Astrocyte of the cerebellum (primary cell): ENCODE results near the gene HSPA8.
A peak's percentile ranks its signal among the peaks of the same experiment; 100 is the strongest.

Source experiments
- DNase-seq: peaks from one replicate; pipeline ENCODE4 v3.0.0-alpha.2; 2011; ENCODE audit warnings: low read depth
- H3K4me3 ChIP-seq: 2 replicates; pipeline ENCODE4 v1.5.1; 2011; ENCODE audit warnings: mild to moderate bottlenecking, low read depth, low read length, moderate library complexity
- CTCF ChIP-seq: IDR thresholded peaks from 2 replicates; pipeline ENCODE4 v1.5.1; 2012; ENCODE audit warnings: low read length, low read depth, moderate library complexity, mild to moderate bottlenecking; ENCODE audit errors: missing control alignments
- in situ Hi-C: cut with HindIII; loops from 2 replicates; pipeline ENCODE4 v1.10.0; 2017; ENCODE audit warnings: low sequenced_read_pairs

Gene HSPA8

DNA sequence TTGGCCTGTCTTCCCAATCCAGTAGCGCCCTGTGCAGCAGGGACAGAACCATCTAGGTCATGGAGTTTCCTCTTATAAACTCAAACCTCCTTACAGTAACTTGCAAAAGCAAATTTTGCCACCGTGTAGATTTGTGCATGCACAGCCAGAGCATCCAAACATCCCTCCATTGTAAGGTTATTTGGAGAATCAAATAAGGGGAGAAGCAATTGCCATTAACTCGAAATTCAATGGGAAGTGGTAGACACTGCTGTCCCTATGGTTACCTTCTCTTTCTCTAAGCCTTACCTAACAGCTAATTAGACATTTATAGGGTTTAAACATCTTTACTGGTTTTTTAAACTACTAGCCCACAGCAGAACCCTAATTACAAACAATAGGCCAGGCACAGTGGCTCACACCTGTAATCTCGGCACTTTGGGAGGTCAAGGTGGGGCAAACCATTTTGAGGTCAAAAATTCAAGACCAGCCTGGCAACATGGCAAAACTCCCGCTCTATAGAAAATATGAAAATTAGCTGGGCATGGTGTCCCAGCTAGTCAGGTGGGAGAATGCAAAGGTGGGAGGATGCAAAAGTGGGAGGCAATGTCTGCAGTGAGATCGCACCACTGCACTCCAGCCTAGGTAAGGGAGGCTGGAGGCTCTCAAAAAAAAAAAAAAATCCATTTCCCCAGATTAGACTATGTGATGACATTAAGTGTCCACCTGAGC, 6.6 kb downstream of the HSPA8 start:
- no peak for TF ChIP-seq CTCF
- DNase-seq = no peak
- in situ Hi-C loops = no loop called here
- H3K4me3 ChIP-seq = no peak overlapping the region

- H3K4me3 ChIP-seq = no peak overlapping the region
- peak; percentile 62 for TF ChIP-seq CTCF
- DNase-seq = peak; percentile 49
- in situ Hi-C loops = no loop called here
Observed at GRCh38 chr11:123054301-123055065, 7.5 kb downstream of the HSPA8 start.

DNA sequence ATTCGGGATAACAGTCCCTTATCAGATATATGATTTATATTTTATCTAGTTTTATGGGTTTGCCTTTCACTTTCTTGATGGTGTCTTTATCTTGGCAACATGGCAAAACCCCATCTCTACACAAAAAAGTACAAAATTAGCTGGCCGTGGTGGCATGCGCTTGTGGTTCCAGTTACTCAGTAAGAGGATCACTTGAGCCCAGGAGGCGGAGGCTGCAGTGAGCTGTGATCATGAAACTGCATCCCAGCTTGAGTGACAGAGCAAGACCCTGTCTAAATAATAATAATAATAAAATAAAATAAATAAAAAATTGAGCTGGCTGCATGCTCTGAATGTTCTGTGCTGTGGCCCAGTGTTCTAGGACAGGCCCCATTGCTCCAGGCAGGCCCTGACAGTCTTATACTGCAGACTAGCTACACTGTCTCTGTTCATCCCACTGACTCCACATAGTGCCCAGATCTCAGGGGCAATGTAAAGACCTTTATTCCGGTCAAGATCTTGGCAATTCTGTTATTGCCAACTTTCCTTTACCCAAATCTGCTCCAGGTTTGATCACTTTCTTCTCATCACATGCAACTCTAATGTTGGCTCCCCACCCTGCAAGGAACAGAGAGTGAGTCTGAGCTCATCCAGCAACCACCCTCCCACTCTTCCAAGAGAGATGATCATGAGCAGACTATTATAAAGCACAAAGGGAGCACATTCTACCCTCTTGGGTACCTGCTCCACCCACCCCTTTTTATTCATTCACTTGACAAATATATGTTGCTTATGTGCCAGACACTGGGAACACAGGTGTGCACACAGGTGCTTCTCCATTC, 8.8 kb downstream of the HSPA8 start:
- no peak for TF ChIP-seq CTCF
- in situ Hi-C loops = no loop called here
- no peak for DNase-seq
- H3K4me3 ChIP-seq = no peak overlapping the region

DNA sequence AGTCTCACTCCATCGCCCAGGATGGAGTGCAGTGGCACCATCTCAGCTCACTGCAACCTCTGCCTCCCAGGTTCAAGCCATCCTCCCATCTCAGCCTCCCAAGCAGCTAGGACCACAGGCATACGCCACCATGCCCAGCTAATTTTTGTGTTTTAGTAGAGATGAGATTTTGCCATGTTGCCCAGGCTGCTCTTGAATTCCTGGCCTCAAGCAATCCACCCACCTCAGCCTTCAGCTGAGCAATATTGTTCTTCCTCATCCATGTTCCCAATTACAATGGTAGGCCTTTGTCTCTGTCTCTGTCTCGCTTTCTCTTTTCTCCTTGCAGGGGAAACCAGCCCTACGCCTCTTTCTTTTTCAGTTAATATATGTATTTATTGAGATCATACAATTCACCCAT, 10.3 kb downstream of the HSPA8 start:
- TF ChIP-seq CTCF = no peak
- no peak for DNase-seq
- in situ Hi-C loops = no loop called here
- no peak overlapping the region for H3K4me3 ChIP-seq

DNA sequence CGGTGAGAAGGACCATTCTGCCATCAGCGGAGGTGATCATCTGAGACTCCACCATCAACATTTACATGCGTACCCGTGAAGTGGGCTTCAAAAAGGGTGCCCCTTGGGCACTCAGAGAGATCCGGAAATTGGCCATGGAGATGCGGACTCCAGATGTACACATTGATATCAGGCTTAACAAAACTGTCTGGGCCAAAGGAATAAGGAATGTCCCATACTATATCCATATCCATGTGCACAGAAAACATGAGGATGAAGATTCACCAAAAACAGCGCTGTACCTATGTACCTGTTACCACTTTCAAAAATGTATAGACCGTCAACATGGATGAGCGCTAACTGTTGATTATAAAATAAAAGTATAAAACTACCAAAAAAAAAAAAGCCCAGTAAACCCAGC, 10.8 kb downstream of the HSPA8 start:
- no peak for TF ChIP-seq CTCF
- in situ Hi-C loops = no loop called here
- H3K4me3 ChIP-seq = no peak overlapping the region
- no peak for DNase-seq

DNA sequence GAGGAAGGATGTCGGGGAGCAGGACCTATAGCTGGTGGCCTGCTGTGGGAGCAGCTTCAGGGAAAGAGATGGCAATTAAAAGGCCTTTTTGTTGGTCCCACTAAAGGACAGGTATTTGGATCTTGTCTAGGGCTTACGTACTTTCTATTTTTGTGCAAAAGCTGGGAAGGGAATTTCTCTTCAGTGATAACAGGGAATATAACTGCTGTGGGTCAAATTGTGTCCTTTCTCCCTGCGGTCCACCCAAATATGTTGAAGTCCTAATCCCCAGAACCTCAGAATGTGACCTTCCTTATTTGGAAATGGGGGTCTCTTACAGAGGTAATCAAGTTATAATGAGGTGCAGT, 14.0 kb downstream of the HSPA8 start:
- no peak for DNase-seq
- in situ Hi-C loops = loop anchor here (25.0 kb wide), 1 partner anchor 111 kb away; no protein-coding TSS in a partner anchor
- no peak for TF ChIP-seq CTCF
- no peak overlapping the region for H3K4me3 ChIP-seq
